ENCODE measurements around the gene GEMIN5. TPM values are rescaled to one million over a fixed set of nuclear protein-coding genes. Genes with fewer than 3 reads are reported as not detected.

GEMIN5 gene
- total and polyA plus RNA-seq, 2 of the 13 experiments (the other 11 are each of a cell fraction or from before 2014, with no cell fraction given) = 6.6 to 28.6 TPM

- TF ChIP-seq ZNF503 (CRISPR knock-in tag; IDR thresholded peaks at IDR 0.05) = no peak; the same call in 1 of the 2 replicates
- no peak for TF ChIP-seq NCOR1 (IDR thresholded peaks at IDR 0.05; ENCODE audit: borderline replicate concordance, low read length)
- TF ChIP-seq TOE1 (CRISPR knock-in tag; IDR thresholded peaks at IDR 0.05) = no peak
- TF ChIP-seq ZNF460 (CRISPR knock-in tag; IDR thresholded peaks at IDR 0.05; ENCODE audit: borderline replicate concordance) = no peak; the same call in 1 of the 2 replicates
- TF ChIP-seq TARDBP (CRISPR knock-in tag; IDR thresholded peaks at IDR 0.05) = peak; percentile 83; the same call in 1 of the 2 replicates
- peak; percentile 89 for TF ChIP-seq RFXAP (CRISPR knock-in tag; IDR thresholded peaks at IDR 0.05; ENCODE audit: borderline replicate concordance)
- TF ChIP-seq KAT2B (IDR thresholded peaks at IDR 0.05; ENCODE audit: borderline replicate concordance, low read depth, low read length) = no peak
- peak; percentile 96; the same call in 1 of the 2 replicates for TF ChIP-seq ZNF788 (CRISPR knock-in tag; IDR thresholded peaks at IDR 0.05; ENCODE audit: borderline replicate concordance)
- TF ChIP-seq ZNF264 (CRISPR knock-in tag; IDR thresholded peaks at IDR 0.05) = no peak; the same call in 1 of the 2 replicates
- TF ChIP-seq, protein P1, sequence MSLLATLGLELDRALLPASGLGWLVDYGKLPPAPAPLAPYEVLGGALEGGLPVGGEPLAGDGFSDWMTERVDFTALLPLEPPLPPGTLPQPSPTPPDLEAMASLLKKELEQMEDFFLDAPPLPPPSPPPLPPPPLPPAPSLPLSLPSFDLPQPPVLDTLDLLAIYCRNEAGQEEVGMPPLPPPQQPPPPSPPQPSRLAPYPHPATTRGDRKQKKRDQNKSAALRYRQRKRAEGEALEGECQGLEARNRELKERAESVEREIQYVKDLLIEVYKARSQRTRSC (CRISPR knock-in tag; IDR thresholded peaks at IDR 0.05; ENCODE audit: low read depth) = peak; percentile 42; the same call in 1 of the 2 replicates
- TF ChIP-seq, protein P2, sequence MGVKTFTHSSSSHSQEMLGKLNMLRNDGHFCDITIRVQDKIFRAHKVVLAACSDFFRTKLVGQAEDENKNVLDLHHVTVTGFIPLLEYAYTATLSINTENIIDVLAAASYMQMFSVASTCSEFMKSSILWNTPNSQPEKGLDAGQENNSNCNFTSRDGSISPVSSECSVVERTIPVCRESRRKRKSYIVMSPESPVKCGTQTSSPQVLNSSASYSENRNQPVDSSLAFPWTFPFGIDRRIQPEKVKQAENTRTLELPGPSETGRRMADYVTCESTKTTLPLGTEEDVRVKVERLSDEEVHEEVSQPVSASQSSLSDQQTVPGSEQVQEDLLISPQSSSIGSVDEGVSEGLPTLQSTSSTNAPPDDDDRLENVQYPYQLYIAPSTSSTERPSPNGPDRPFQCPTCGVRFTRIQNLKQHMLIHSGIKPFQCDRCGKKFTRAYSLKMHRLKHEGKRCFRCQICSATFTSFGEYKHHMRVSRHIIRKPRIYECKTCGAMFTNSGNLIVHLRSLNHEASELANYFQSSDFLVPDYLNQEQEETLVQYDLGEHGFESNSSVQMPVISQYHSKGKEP (CRISPR knock-in tag; IDR thresholded peaks at IDR 0.05) = no peak
- TF ChIP-seq PLRG1 (conservative IDR thresholded peaks at IDR 0.05) = no peak
- TF ChIP-seq FOXA1 (IDR thresholded peaks at IDR 0.05) = no peak
- peak; percentile 35; the same call in 1 of the 2 replicates for TF ChIP-seq FOXA1 (CRISPR knock-in tag; IDR thresholded peaks at IDR 0.05)
- no peak; the same call in 1 of the 2 replicates for TF ChIP-seq ZNF317 (CRISPR knock-in tag; IDR thresholded peaks at IDR 0.05)
- TF ChIP-seq FOXJ3 (CRISPR knock-in tag; IDR thresholded peaks at IDR 0.05; ENCODE audit: borderline replicate concordance) = peak; percentile 17; the same call in 1 of the 2 replicates
- peak; percentile 97 for TF ChIP-seq ARID4A (CRISPR knock-in tag; IDR thresholded peaks at IDR 0.05; ENCODE audit: borderline replicate concordance)
- peak; percentile 57 for TF ChIP-seq SP2 (CRISPR knock-in tag; IDR thresholded peaks at IDR 0.05)
- TF ChIP-seq ZNF260 (CRISPR knock-in tag; IDR thresholded peaks at IDR 0.05; ENCODE audit: borderline replicate concordance, low read depth) = no peak
- no peak for TF ChIP-seq TEF (CRISPR knock-in tag; IDR thresholded peaks at IDR 0.05)
- TF ChIP-seq ZNF333 (CRISPR knock-in tag; IDR thresholded peaks at IDR 0.05; ENCODE audit: borderline replicate concordance) = no peak
Measured at GRCh38 chr5:154937718-154938466, at the start of gene GEMIN5 (continued).

Measured in HepG2 (cell line).